Peyer's patch (tissue), 4 donors: ENCODE data around the gene PLIN5. TPM values are rescaled to one million over a fixed set of nuclear protein-coding genes. Genes with fewer than 3 reads are reported as not detected.

Source experiments
- DNase-seq, 3 donors: peaks; one replicate each; pipeline ENCODE4 v3.0.0-alpha.2; 2017 to 2019
- H3K27ac ChIP-seq, 4 donors: fragments of 200-600 bp; sonication (generic); one replicate each; pipeline ENCODE4 v1.5.1; 2016 to 2019
- H3K27me3 ChIP-seq, 2 donors: fragments of 200-600 bp; sonication (generic); one replicate each; pipeline ENCODE4 v1.5.1; 2019
- H3K36me3 ChIP-seq, 3 donors: fragments of 200-600 bp; sonication (generic); one replicate each; pipeline ENCODE4 v1.5.1; 2016 to 2019
- H3K4me1 ChIP-seq, 4 donors: fragments of 200-600 bp; sonication (generic); one replicate each; pipeline ENCODE4 v1.5.1; 2016 to 2019
- H3K4me3 ChIP-seq, 4 donors: fragments of 200-600 bp; sonication (generic); 1 replicate in 3 of 4; 2 replicates in 1 of 4; pipeline ENCODE4 v1.5.1; 2016 to 2019; ENCODE audit warnings: mild to moderate bottlenecking in 1 of 4
- H3K9me3 ChIP-seq, 4 donors: fragments of 200-600 bp; sonication (generic); one replicate each; pipeline ENCODE4 v1.5.1; 2016 to 2019; ENCODE audit warnings: mild to moderate bottlenecking in 1 of 4
- POLR2A ChIP-seq, 2 donors: fragments of 450-650 bp; IDR thresholded peaks; one replicate each; pipeline ENCODE4 v1.5.1; 2017; ENCODE audit warnings: antibody characterized with exemption in 2 of 2, mild to moderate bottlenecking in 2 of 2, moderate library complexity in 2 of 2
- total RNA-seq, 4 donors: library from RNA; depleted of rRNA; stranded (reverse); fragments of >200 nt; gene quantifications; one replicate each; pipeline ENCODE4 v1.1.0, GENCODE V29; 2016
- TF ChIP-seq, protein P1 (sequence below), 6 experiments: fragments of 450-650 bp in 4 of 6; fragments of 200-600 bp in 2 of 6; sonication (generic) in 1 of 6; IDR thresholded peaks; one replicate each; pipeline ENCODE4 v1.5.1; 2017 to 2019; ENCODE audit warnings: antibody characterized with exemption in 6 of 6, mild to moderate bottlenecking in 3 of 6, moderate library complexity in 1 of 6

Gene PLIN5
- total RNA-seq, 4 donors from 2014 or later: 2.1 to 3.2 TPM; not detected in 2

DNA sequence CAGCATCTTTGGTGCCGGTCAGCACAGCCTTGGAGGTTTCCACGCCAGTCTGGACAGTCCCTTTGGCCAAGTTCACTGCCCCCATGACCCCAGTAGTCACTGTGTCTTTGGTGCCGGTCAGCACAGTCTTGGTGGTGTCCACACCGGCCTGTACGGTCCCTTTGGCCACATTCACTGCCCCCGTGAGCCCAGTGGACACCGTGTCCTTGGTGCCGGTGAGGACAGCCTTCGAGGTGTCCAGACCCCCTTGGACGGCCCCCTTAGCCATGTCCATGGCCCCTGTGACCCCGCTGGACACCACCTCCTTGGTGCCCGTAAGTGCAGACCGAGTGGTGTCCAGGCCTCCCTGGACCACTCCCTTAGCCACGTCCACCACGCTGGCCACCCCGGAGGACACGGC is 21.8 kb downstream of the PLIN5 start:
- Histone ChIP-seq H3K4me3 (no peak overlapping the region), H3K9me3 (no peaks in the 10 kb centered on the region), H3K27me3 (no peaks in the 10 kb centered on the region), H3K36me3 (no peaks in the 10 kb centered on the region), H3K27ac (no peak overlapping the region), H3K4me1 (no peaks in the 10 kb centered on the region)
- TF ChIP-seq POLR2A (IDR thresholded peaks at IDR 0.05): no peak
- TF ChIP-seq, protein P1, sequence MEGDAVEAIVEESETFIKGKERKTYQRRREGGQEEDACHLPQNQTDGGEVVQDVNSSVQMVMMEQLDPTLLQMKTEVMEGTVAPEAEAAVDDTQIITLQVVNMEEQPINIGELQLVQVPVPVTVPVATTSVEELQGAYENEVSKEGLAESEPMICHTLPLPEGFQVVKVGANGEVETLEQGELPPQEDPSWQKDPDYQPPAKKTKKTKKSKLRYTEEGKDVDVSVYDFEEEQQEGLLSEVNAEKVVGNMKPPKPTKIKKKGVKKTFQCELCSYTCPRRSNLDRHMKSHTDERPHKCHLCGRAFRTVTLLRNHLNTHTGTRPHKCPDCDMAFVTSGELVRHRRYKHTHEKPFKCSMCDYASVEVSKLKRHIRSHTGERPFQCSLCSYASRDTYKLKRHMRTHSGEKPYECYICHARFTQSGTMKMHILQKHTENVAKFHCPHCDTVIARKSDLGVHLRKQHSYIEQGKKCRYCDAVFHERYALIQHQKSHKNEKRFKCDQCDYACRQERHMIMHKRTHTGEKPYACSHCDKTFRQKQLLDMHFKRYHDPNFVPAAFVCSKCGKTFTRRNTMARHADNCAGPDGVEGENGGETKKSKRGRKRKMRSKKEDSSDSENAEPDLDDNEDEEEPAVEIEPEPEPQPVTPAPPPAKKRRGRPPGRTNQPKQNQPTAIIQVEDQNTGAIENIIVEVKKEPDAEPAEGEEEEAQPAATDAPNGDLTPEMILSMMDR (IDR thresholded peaks at IDR 0.05): no peak
- no peak for DNase-seq

DNA sequence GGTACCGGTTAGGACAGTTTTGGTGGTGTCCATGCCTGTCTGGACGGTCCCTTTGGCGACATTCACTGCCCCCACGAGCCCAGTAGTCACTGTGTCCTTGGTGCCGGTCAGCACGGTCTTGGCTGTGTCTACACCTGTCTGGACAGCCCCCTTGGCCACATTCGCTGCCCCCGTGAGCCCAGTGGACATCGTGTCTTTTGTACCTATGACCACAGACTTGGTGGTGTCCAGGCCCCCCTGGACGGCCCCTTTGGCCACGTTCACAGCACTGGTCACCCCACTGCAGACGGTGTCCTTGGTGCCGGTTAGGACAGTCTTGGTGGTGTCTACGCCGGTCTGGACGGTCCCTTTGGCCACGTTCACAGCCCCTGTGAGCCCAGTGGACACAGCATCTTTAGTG is 23.0 kb downstream of the PLIN5 start:
- no peak overlapping the region for H3K4me3 ChIP-seq
- H3K9me3 ChIP-seq: no peaks in the 10 kb centered on the region
- no peak for DNase-seq
- TF ChIP-seq POLR2A (IDR thresholded peaks at IDR 0.05): no peak
- TF ChIP-seq, protein P1 (IDR thresholded peaks at IDR 0.05): no peak
- H3K36me3 ChIP-seq: no peaks in the 10 kb centered on the region
- no peaks in the 10 kb centered on the region for H3K4me1 ChIP-seq
- no peaks in the 10 kb centered on the region for H3K27me3 ChIP-seq
- H3K27ac ChIP-seq: no peak overlapping the region

DNA sequence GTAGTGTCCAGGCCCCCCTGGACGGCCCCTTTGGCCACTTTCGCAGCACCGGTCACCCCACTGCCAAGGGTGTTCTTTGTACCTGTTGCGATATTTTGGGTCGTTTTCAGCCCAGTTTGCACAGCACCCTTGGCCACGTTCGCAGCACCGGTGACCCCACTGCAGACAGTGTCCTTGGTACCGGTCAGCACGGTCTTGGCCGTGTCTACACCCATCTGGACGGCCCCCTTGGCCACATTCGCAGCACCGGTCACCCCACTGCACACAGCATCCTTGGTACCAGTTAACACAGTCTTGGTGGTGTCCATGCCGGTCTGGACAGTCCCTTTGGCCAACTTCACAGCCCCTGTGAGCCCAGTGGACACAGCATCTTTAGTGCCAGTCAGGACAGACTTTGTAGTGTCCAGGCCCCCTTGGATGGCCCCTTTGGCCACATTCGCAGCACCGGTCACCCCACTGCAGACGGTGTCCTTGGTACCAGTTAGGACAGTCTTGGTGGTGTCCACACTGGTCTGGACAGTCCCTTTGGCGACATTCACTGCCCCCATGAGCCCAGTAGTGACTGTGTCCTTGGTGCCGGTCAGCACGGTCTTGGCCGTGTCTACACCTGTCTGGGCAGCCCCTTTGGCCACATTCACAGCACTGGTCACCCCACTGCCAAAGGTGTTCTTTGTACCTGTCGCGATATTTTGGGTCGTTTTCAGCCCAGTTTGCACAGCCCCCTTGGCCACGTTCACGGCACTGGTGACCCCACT is 23.5 kb downstream of the PLIN5 start:
- Histone ChIP-seq H3K4me1 (no peaks in the 10 kb centered on the region), H3K27ac (no peak overlapping the region), H3K36me3 (no peaks in the 10 kb centered on the region), H3K9me3 (no peaks in the 10 kb centered on the region), H3K4me3 (no peak overlapping the region), H3K27me3 (no peaks in the 10 kb centered on the region)
- DNase-seq: no peak
- TF ChIP-seq, protein P1 (IDR thresholded peaks at IDR 0.05): no peak
- no peak for TF ChIP-seq POLR2A (IDR thresholded peaks at IDR 0.05)

DNA sequence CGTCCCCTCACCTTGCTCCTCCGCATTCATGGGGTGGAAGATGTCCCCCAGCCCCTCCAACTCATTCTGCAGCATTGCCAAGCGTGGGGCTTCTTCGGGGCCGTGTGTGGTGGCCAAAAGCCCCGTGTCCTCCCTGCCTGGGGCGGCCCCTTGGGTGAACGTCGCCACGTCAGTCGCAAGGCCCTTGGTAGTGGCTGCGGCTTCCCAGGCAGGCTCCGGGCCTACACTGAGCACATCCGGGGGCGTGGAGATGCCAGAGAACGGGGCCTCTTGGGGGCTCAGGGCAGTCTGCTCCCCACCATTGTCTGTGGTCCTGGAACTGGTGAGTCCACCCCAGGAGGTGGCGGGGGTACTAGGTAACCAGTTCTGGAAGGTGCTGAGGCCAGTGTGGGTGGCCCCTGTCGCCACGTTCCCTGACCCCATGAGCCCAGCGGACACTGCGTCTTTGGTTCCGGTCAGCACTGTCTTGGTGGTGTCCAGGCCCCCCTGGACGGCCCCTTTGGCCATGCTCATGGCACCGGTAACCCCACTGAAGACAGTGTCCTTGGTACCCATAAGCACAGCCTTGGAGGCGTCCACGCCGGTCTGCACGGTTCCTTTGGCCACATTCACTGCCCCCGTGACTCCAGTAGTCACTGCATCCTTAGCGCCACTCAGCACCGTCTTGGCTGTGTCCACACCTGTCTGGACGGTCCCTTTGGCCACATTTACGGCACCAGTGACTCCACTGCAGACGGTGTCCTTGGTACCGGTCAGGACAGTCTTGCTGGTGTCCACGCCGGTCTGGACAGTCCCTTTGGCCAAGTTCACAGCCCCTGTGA is 24.4 kb downstream of the PLIN5 start:
- Histone ChIP-seq H3K27ac (no peak overlapping the region), H3K36me3 (no peaks in the 10 kb centered on the region), H3K4me1 (no peaks in the 10 kb centered on the region), H3K4me3 (no peak overlapping the region), H3K27me3 (no peaks in the 10 kb centered on the region), H3K9me3 (no peaks in the 10 kb centered on the region)
- no peak for TF ChIP-seq POLR2A (IDR thresholded peaks at IDR 0.05)
- TF ChIP-seq, protein P1 (IDR thresholded peaks at IDR 0.05): no peak
- DNase-seq: no peak

DNA sequence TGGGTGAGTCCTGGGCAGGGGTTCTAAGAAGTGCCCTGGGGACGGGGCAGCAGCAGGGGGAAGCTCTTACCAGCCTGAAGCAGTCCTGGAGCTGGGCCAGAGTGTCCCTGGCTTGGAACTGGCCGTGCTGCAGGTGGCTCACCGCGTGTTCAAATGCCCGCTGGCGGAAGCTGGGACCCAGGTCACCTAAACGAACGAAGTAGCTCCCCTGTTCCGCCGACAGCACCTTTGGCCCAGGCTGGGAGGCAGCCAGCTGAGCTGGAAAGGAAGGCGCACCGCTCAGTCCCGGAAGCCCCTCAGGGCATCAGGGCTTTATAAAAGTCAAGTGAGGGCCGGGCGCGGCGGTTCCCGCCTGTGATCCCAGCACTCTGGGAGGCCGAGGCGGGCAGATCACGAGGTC is 26.3 kb downstream of the PLIN5 start:
- H3K27ac ChIP-seq: no peak overlapping the region
- no peak overlapping the region for H3K4me3 ChIP-seq
- no peaks in the 10 kb centered on the region for H3K27me3 ChIP-seq
- H3K4me1 ChIP-seq: no peaks in the 10 kb centered on the region
- no peak for TF ChIP-seq POLR2A (IDR thresholded peaks at IDR 0.05)
- TF ChIP-seq, protein P1 (IDR thresholded peaks at IDR 0.05): no peak
- no peaks in the 10 kb centered on the region for H3K9me3 ChIP-seq
- peaks cover 0 to 7% (median 0%) of the 10 kb centered on the region in 3 donors for H3K36me3 ChIP-seq
- DNase-seq: no peak
